CD4-positive, alpha-beta T cell treated with Interleukin-17A for 1 hour (primary cell): Measurements from ENCODE around the gene CDH16.
"Not testable (repeated sequence)": the region's sequence is repeated elsewhere in the genome, so short reads cannot be mapped to it uniquely, and the experiment has no call there.

Experiments used
- DNase-seq: peaks from one replicate; pipeline ENCODE4 v3.0.0-alpha.2; 2020

CDH16 gene

GRCh38 chr16:66918803-66919568 lies at the start of gene CDH16:
TSS of gene CDH16 (minus strand) at chr16:66918885. CDS start at chr16:66918065, 820 bp downstream.
- no peak for DNase-seq

GRCh38 chr16:66964049-66964448 lies 45.4 kb upstream of the CDH16 start:
- no peak for DNase-seq

- no peak for DNase-seq
Observed at GRCh38 chr16:66961914-66962313, 43.2 kb upstream of the CDH16 start.

GRCh38 chr16:66961065-66961744 lies 42.5 kb upstream of the CDH16 start, which contains the start of gene CES3:
TSS of gene CES3 (plus strand) at chr16:66961266. CDS start at chr16:66961308, 42 bp downstream.
- DNase-seq: peak; percentile 63

- no peak for DNase-seq
Observed at GRCh38 chr16:66960270-66960669, 41.6 kb upstream of the CDH16 start.

- DNase-seq: no peak
Observed at GRCh38 chr16:66959704-66960161, 41.0 kb upstream of the CDH16 start.

GRCh38 chr16:66958857-66959703 lies 40.4 kb upstream of the CDH16 start:
- DNase-seq: no peak

GRCh38 chr16:66956154-66956457 lies 37.4 kb upstream of the CDH16 start:
- DNase-seq: not testable (repeated sequence)

- not testable (repeated sequence) for DNase-seq
Observed at GRCh38 chr16:66955363-66956153, 36.9 kb upstream of the CDH16 start.

- peak; percentile 81 for DNase-seq
Observed at GRCh38 chr16:66954097-66954659, 35.5 kb upstream of the CDH16 start.

- DNase-seq: no peak
Observed at GRCh38 chr16:66953462-66954096, 34.9 kb upstream of the CDH16 start.

- no peak for DNase-seq
Observed at GRCh38 chr16:66952430-66953110, 33.9 kb upstream of the CDH16 start.

GRCh38 chr16:66950971-66951790 lies 32.5 kb upstream of the CDH16 start:
- no peak for DNase-seq

- DNase-seq: no peak
Observed at GRCh38 chr16:66950437-66950836, 31.8 kb upstream of the CDH16 start.

- DNase-seq: no peak
Observed at GRCh38 chr16:66949472-66949871, 30.8 kb upstream of the CDH16 start.

GRCh38 chr16:66948837-66949225 lies 30.1 kb upstream of the CDH16 start:
- DNase-seq: no peak

- no peak for DNase-seq
Observed at GRCh38 chr16:66948134-66948836, 29.6 kb upstream of the CDH16 start.

- DNase-seq: peak; percentile 89
Observed at GRCh38 chr16:66947302-66948065, 28.8 kb upstream of the CDH16 start.

GRCh38 chr16:66946974-66947301 lies 28.3 kb upstream of the CDH16 start:
- DNase-seq: no peak
